Nephron progenitor cell (in vitro differentiated cells): ENCODE measurements around the gene MPZ.

Experiments
- DNase-seq: peaks from one replicate; pipeline ENCODE4 v3.0.0; 2021
- H3K27ac Mint-ChIP-seq: 2 replicates; pipeline ENCODE4 v1.8.0; 2021; ENCODE audit warnings: mild to moderate bottlenecking, moderate library complexity, mixed read lengths
- H3K27me3 Mint-ChIP-seq: 2 replicates; pipeline ENCODE4 v1.8.0; 2021; ENCODE audit warnings: mild to moderate bottlenecking, low read depth, mixed read lengths; ENCODE audit not compliant: poor library complexity
- H3K36me3 Mint-ChIP-seq: 2 replicates; pipeline ENCODE4 v1.8.0; 2021; ENCODE audit warnings: low read depth, mixed read lengths
- H3K4me1 Mint-ChIP-seq: 2 replicates; pipeline ENCODE4 v1.8.0; 2021; ENCODE audit warnings: mixed read lengths
- H3K4me3 Mint-ChIP-seq: 2 replicates; pipeline ENCODE4 v1.8.0; 2021; ENCODE audit warnings: mild to moderate bottlenecking, moderate library complexity, mixed read lengths
- H3K9me3 Mint-ChIP-seq: 2 replicates; pipeline ENCODE4 v1.8.0; 2021; ENCODE audit warnings: mild to moderate bottlenecking, moderate library complexity, mixed read lengths
- TF ChIP-seq, protein P1 (sequence below): fragments of 200-600 bp; sonication (generic); IDR thresholded peaks from 2 replicates; pipeline ENCODE4 v1.5.0; 2021; ENCODE audit warnings: antibody characterized with exemption

MPZ gene

DNA sequence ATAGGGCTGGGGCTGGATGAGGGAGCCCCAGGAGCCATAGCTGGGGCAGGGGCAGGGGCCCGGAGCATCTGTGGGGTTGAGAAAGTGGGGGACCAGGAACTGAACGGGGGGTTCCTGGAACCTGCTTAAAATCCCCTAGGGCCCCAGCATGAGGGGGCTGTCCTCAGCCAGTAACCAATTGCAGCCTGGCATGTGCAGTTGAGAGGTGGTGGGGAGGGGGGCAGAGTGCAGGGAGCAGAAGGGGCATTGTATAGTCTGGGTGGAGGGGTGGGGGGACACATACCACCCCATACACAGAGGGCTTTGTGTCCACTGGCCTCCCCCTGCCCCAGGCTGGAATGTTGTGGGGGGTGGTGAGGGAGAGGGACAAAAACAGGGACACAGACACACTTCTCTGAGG lies at the start of gene MPZ:
TSS of gene MPZ (minus strand) at position 101 of the 400 bp plus-strand sequence. CDS start at position 38, 63 bp downstream.
- Mint-ChIP-seq H3K36me3 (no peaks in the 10 kb centered on the region), H3K4me3 (no peak within 1 kb of the TSS), H3K27me3 (peaks cover 29% of the 10 kb centered on the region), H3K4me1 (peaks cover 38% of the 10 kb centered on the region), H3K9me3 (no peaks in the 10 kb centered on the region), H3K27ac (no peak within 1 kb of the TSS)
- DNase-seq: no peak
- TF ChIP-seq, protein P1, sequence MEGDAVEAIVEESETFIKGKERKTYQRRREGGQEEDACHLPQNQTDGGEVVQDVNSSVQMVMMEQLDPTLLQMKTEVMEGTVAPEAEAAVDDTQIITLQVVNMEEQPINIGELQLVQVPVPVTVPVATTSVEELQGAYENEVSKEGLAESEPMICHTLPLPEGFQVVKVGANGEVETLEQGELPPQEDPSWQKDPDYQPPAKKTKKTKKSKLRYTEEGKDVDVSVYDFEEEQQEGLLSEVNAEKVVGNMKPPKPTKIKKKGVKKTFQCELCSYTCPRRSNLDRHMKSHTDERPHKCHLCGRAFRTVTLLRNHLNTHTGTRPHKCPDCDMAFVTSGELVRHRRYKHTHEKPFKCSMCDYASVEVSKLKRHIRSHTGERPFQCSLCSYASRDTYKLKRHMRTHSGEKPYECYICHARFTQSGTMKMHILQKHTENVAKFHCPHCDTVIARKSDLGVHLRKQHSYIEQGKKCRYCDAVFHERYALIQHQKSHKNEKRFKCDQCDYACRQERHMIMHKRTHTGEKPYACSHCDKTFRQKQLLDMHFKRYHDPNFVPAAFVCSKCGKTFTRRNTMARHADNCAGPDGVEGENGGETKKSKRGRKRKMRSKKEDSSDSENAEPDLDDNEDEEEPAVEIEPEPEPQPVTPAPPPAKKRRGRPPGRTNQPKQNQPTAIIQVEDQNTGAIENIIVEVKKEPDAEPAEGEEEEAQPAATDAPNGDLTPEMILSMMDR: no peak

DNA sequence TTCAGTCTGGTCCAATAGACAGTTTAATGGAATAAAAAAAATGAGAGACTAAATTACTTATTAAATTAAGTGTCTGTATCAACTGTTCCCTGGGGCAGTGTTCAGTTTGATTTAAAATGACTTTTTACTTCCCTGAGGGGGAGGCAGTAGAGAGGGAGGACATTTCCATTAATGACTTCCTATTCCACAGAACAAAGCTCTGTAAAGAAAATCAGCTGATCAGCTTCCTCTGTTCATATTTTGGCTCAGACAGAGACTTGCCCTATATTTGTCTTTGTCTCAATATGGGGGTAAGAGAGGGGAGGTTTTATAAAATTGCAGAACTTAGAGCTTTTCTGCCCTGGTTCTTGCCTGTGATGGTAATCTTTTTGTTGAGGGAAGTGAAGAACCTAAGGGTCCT lies 49.5 kb upstream of the MPZ start:
- Mint-ChIP-seq H3K27ac (peak overlapping the region; percentile 8), H3K9me3 (no peaks in the 10 kb centered on the region), H3K4me1 (no peaks in the 10 kb centered on the region), H3K4me3 (no peak overlapping the region), H3K36me3 (peaks cover 42% of the 10 kb centered on the region), H3K27me3 (no peaks in the 10 kb centered on the region)
- no peak for DNase-seq
- TF ChIP-seq, protein P1: no peak

DNA sequence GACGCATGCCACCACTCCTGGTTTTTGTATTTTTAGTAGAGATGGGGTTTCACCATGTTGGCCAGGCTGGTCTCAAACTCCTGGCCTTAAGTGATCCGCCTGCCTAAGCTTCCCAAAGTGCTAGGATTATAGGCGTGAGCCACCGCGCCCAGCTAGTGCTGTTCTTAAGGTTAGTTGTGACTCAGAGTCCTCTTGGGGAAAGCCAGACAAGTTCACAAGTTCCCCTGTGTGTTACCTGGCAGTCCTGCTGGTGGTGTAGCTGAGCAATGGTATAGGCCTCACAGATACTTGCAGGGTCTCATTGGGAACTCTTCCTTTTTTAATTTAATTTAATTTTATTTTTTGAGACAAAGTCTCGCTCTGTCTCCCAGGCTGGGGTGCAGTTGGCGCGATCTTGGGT lies 47.3 kb upstream of the MPZ start:
- DNase-seq: no peak
- no peak overlapping the region for H3K4me3 Mint-ChIP-seq
- no peak overlapping the region for H3K27ac Mint-ChIP-seq
- H3K4me1 Mint-ChIP-seq: no peaks in the 10 kb centered on the region
- TF ChIP-seq, protein P1: no peak
- H3K27me3 Mint-ChIP-seq: no peaks in the 10 kb centered on the region
- H3K9me3 Mint-ChIP-seq: no peaks in the 10 kb centered on the region
- peaks cover 46% of the 10 kb centered on the region for H3K36me3 Mint-ChIP-seq

DNA sequence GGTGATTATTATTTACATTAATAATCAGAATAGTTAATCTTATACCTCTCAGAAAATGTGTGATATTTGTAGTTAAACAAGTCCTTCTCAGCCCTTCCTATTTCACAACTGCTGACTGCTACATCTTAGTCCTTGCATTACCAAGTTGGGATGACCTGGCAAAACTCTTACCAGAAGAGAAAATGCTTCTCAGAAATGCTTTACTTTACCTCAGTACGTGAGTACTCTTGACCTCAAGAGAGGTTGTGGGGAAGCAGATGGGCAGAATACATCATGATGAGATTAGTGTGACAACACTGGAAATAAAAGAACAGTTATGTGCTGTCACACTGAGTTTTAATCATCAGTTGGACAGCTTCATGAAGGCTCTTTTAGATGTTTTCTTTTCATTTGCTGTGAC lies 41.7 kb upstream of the MPZ start:
- no peaks in the 10 kb centered on the region for H3K4me1 Mint-ChIP-seq
- DNase-seq: no peak
- TF ChIP-seq, protein P1: no peak
- no peak overlapping the region for H3K4me3 Mint-ChIP-seq
- no peaks in the 10 kb centered on the region for H3K9me3 Mint-ChIP-seq
- H3K27me3 Mint-ChIP-seq: no peaks in the 10 kb centered on the region
- H3K27ac Mint-ChIP-seq: no peak overlapping the region
- H3K36me3 Mint-ChIP-seq: peaks cover 36% of the 10 kb centered on the region

DNA sequence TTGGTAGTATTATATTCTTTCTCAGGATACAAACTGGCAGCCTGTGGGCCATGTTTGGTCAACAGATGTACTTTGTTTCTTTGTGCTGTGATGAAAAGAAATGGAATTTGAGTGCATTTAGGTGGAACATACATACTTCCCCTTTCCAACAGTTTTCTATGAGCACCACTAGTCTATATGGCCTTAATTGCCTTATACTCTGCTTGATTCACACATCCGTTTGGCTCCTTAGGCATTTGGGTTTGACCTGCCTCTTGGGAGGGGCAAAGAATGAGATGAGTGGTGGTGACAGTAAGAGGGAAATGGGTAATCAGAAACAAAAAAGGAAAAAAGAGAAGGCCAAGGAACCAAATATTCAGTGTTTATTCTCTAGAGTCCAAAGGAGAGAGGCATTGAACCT lies 40.9 kb upstream of the MPZ start:
- DNase-seq: no peak
- Mint-ChIP-seq H3K9me3 (no peaks in the 10 kb centered on the region), H3K27me3 (no peaks in the 10 kb centered on the region), H3K4me3 (no peak overlapping the region), H3K4me1 (no peaks in the 10 kb centered on the region), H3K27ac (no peak overlapping the region), H3K36me3 (peaks cover 30% of the 10 kb centered on the region)
- TF ChIP-seq, protein P1: no peak

DNA sequence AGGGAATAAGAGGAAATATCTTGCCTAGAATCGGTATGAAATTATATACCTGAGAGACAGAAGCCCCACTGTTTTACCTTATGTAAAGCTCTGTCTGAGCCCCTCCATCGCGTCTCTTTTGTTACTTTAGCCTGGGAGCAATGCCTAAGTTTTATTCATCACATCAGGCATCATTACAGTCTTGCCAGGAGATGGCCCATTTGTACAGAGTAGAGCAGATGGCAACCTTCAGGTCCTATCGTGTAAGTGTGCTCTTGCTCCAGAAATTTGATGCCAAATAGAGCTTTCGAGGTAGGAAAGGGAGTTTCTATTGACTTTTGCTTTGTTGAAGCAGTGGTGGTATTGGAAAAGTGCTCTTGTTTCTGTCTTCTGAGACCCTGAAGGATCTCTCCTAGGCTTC lies 33.1 kb upstream of the MPZ start:
- Mint-ChIP-seq H3K36me3 (peaks cover 60% of the 10 kb centered on the region), H3K27ac (no peak overlapping the region), H3K4me1 (no peaks in the 10 kb centered on the region), H3K27me3 (peaks cover 2% of the 10 kb centered on the region), H3K4me3 (no peak overlapping the region), H3K9me3 (no peaks in the 10 kb centered on the region)
- no peak for DNase-seq
- TF ChIP-seq, protein P1: no peak
